Measurements from ENCODE around the gene MYO1B. TPM values are rescaled to one million over a fixed set of nuclear protein-coding genes. Genes with fewer than 3 reads are reported as not detected.

MYO1B gene
- 26.5 TPM for total RNA-seq
- 28.5 TPM for polyA plus RNA-seq
- long read RNA-seq, donor 1, result 0 reads
- long read RNA-seq, donor 2, full-length matches to known transcripts, result 2 of 2 reads
- long read RNA-seq, donor 2, partial matches to known transcripts, result 0 of 2 reads
- long read RNA-seq, donor 2, other reads (novel, unspliced or antisense), result 0 of 2 reads
- long read RNA-seq, donor 3, full-length matches to known transcripts, result 3 of 3 reads
- long read RNA-seq, donor 3, partial matches to known transcripts, result 0 of 3 reads
- long read RNA-seq, donor 3, other reads (novel, unspliced or antisense), result 0 of 3 reads
- long read RNA-seq, donor 4, full-length matches to known transcripts, result 1 of 1 reads
- long read RNA-seq, donor 4, partial matches to known transcripts, result 0 of 1 reads
- long read RNA-seq, donor 4, other reads (novel, unspliced or antisense), result 0 of 1 reads
- long read RNA-seq, donor 5, full-length matches to known transcripts, result 5 of 5 reads
- long read RNA-seq, donor 5, partial matches to known transcripts, result 0 of 5 reads
- long read RNA-seq, donor 5, other reads (novel, unspliced or antisense), result 0 of 5 reads
- long read RNA-seq, donor 6, full-length matches to known transcripts, result 3 of 3 reads
- long read RNA-seq, donor 6, partial matches to known transcripts, result 0 of 3 reads
- long read RNA-seq, donor 6, other reads (novel, unspliced or antisense), result 0 of 3 reads
- long read RNA-seq, donor 7, full-length matches to known transcripts, result 5 of 5 reads
- long read RNA-seq, donor 7, partial matches to known transcripts, result 0 of 5 reads
- long read RNA-seq, donor 7, other reads (novel, unspliced or antisense), result 0 of 5 reads
- long read RNA-seq, donor 8, partial matches to known transcripts, result 0 of 1 reads
- long read RNA-seq, donor 8, other reads (novel, unspliced or antisense), result 0 of 1 reads
- long read RNA-seq, donor 9, full-length matches to known transcripts, result 1 of 1 reads
- long read RNA-seq, donor 9, partial matches to known transcripts, result 0 of 1 reads
- long read RNA-seq, donor 9, other reads (novel, unspliced or antisense), result 0 of 1 reads
- long read RNA-seq, donor 10, full-length matches to known transcripts, result 3 of 3 reads
- long read RNA-seq, donor 10, partial matches to known transcripts, result 0 of 3 reads
- long read RNA-seq, donor 10, other reads (novel, unspliced or antisense), result 0 of 3 reads

GRCh38 chr2:191245046-191245868 lies at the start of gene MYO1B:
Gene MYO1B (plus strand): TSS chr2:191245404. CDS start chr2:191276896, 31,492 bp downstream.
- under 1% methylated on average over 112 of the region's 112 CpGs for WGBS
- H3K27me3 ChIP-seq (ENCODE audit: control insufficient read depth in 2 of 2, insufficient read depth in 1 of 2, low read length in 1 of 2), result peaks cover 0 to 4% of the 10 kb centered on the region in 2 donors
- peak in 8 of 9 donors; percentile 15 to 74 (median 48) for DNase-seq (ENCODE audit: low read depth in 6 of 9, low spot score in 9 of 9)
- peaks cover 3 to 17% of the 10 kb centered on the region in 2 donors for H3K4me1 ChIP-seq (ENCODE audit: control insufficient read depth in 2 of 2, insufficient read depth in 2 of 2, low read length in 2 of 2)
- H3K4me3 ChIP-seq (ENCODE audit: low read length in 2 of 2), result peak within 1 kb of the TSS; percentile 57 to 78
- no peaks in the 10 kb centered on the region for H3K36me3 ChIP-seq (ENCODE audit: control insufficient read depth in 2 of 2, insufficient read depth in 2 of 2, low read length in 1 of 2)
- no peaks in the 10 kb centered on the region for H3K9me3 ChIP-seq (ENCODE audit: control insufficient read depth in 2 of 2, insufficient read depth in 1 of 2, low read length in 1 of 2)
- H3K27ac ChIP-seq (ENCODE audit: low read depth in 1 of 2, low read length in 1 of 2), result peak within 1 kb of the TSS; percentile 27 to 64

GRCh38 chr2:191197096-191197495 lies 48.1 kb upstream of the MYO1B start:
- over 99% methylated on average over 3 of the region's 3 CpGs for WGBS
- H3K9me3 ChIP-seq (ENCODE audit: control insufficient read depth in 2 of 2, insufficient read depth in 1 of 2, low read length in 1 of 2), result no peaks in the 10 kb centered on the region
- H3K36me3 ChIP-seq (ENCODE audit: control insufficient read depth in 2 of 2, insufficient read depth in 2 of 2, low read length in 1 of 2), result no peaks in the 10 kb centered on the region
- no peaks in the 10 kb centered on the region for H3K27me3 ChIP-seq (ENCODE audit: control insufficient read depth in 2 of 2, insufficient read depth in 1 of 2, low read length in 1 of 2)
- H3K4me1 ChIP-seq (ENCODE audit: control insufficient read depth in 2 of 2, insufficient read depth in 2 of 2, low read length in 2 of 2), result peaks cover 27 to 30% of the 10 kb centered on the region in 2 donors
- DNase-seq (ENCODE audit: low read depth in 6 of 9, low spot score in 9 of 9), result no peak
- H3K4me3 ChIP-seq (ENCODE audit: low read length in 2 of 2), result no peak overlapping the region
- no peak overlapping the region for H3K27ac ChIP-seq (ENCODE audit: low read depth in 1 of 2, low read length in 1 of 2)

- no peaks in the 10 kb centered on the region for H3K27me3 ChIP-seq (ENCODE audit: control insufficient read depth in 2 of 2, insufficient read depth in 1 of 2, low read length in 1 of 2)
- WGBS, result 97% methylated on average over 4 of the region's 4 CpGs
- H3K4me3 ChIP-seq (ENCODE audit: low read length in 2 of 2), result no peak overlapping the region
Observed at GRCh38 chr2:191198271-191198670, 46.9 kb upstream of the MYO1B start.

GRCh38 chr2:191199929-191200512 lies 45.2 kb upstream of the MYO1B start:
- Histone ChIP-seq H3K27me3 (ENCODE audit: control insufficient read depth in 2 of 2, insufficient read depth in 1 of 2, low read length in 1 of 2) (no peaks in the 10 kb centered on the region), H3K27ac (ENCODE audit: low read depth in 1 of 2, low read length in 1 of 2) (no peak overlapping the region), H3K4me1 (ENCODE audit: control insufficient read depth in 2 of 2, insufficient read depth in 2 of 2, low read length in 2 of 2) (peaks cover 13 to 15% of the 10 kb centered on the region in 2 donors), H3K36me3 (ENCODE audit: control insufficient read depth in 2 of 2, insufficient read depth in 2 of 2, low read length in 1 of 2) (no peaks in the 10 kb centered on the region), H3K9me3 (ENCODE audit: control insufficient read depth in 2 of 2, insufficient read depth in 1 of 2, low read length in 1 of 2) (peaks cover 0 to 3% of the 10 kb centered on the region in 2 donors), H3K4me3 (ENCODE audit: low read length in 2 of 2) (no peak overlapping the region)
- no peak for DNase-seq (ENCODE audit: low read depth in 6 of 9, low spot score in 9 of 9)
- 98% methylated on average over 6 of the region's 6 CpGs for WGBS

More at GRCh38 chr2:191198271-191198670, 46.9 kb upstream of the MYO1B start:
- DNase-seq (ENCODE audit: low read depth in 6 of 9, low spot score in 9 of 9), result no peak
- H3K27ac ChIP-seq (ENCODE audit: low read depth in 1 of 2, low read length in 1 of 2), result no peak overlapping the region
- no peaks in the 10 kb centered on the region for H3K36me3 ChIP-seq (ENCODE audit: control insufficient read depth in 2 of 2, insufficient read depth in 2 of 2, low read length in 1 of 2)
- peaks cover 26 to 30% of the 10 kb centered on the region in 2 donors for H3K4me1 ChIP-seq (ENCODE audit: control insufficient read depth in 2 of 2, insufficient read depth in 2 of 2, low read length in 2 of 2)
- H3K9me3 ChIP-seq (ENCODE audit: control insufficient read depth in 2 of 2, insufficient read depth in 1 of 2, low read length in 1 of 2), result peaks cover 0 to 2% of the 10 kb centered on the region in 2 donors

- Histone ChIP-seq H3K9me3 (ENCODE audit: control insufficient read depth in 2 of 2, insufficient read depth in 1 of 2, low read length in 1 of 2) (peaks cover 0 to 3% of the 10 kb centered on the region in 2 donors), H3K36me3 (ENCODE audit: control insufficient read depth in 2 of 2, insufficient read depth in 2 of 2, low read length in 1 of 2) (no peaks in the 10 kb centered on the region), H3K27ac (ENCODE audit: low read depth in 1 of 2, low read length in 1 of 2) (no peak overlapping the region), H3K4me3 (ENCODE audit: low read length in 2 of 2) (no peak overlapping the region), H3K27me3 (ENCODE audit: control insufficient read depth in 2 of 2, insufficient read depth in 1 of 2, low read length in 1 of 2) (no peaks in the 10 kb centered on the region), H3K4me1 (ENCODE audit: control insufficient read depth in 2 of 2, insufficient read depth in 2 of 2, low read length in 2 of 2) (peaks cover 11 to 13% of the 10 kb centered on the region in 2 donors)
- 100% methylated on average over 1 of the region's 1 CpG for WGBS
- no peak for DNase-seq (ENCODE audit: low read depth in 6 of 9, low spot score in 9 of 9)
Observed at GRCh38 chr2:191200910-191201309, 44.3 kb upstream of the MYO1B start.

- Histone ChIP-seq H3K9me3 (ENCODE audit: control insufficient read depth in 2 of 2, insufficient read depth in 1 of 2, low read length in 1 of 2) (peaks cover 0 to 3% of the 10 kb centered on the region in 2 donors), H3K36me3 (ENCODE audit: control insufficient read depth in 2 of 2, insufficient read depth in 2 of 2, low read length in 1 of 2) (no peaks in the 10 kb centered on the region), H3K27me3 (ENCODE audit: control insufficient read depth in 2 of 2, insufficient read depth in 1 of 2, low read length in 1 of 2) (no peaks in the 10 kb centered on the region), H3K4me1 (ENCODE audit: control insufficient read depth in 2 of 2, insufficient read depth in 2 of 2, low read length in 2 of 2) (peaks cover 13 to 18% of the 10 kb centered on the region in 2 donors), H3K27ac (ENCODE audit: low read depth in 1 of 2, low read length in 1 of 2) (peak overlapping the region; percentile 46 to 71), H3K4me3 (ENCODE audit: low read length in 2 of 2) (no peak overlapping the region)
- DNase-seq (ENCODE audit: low read depth in 6 of 9, low spot score in 9 of 9), result no peak
- 91% methylated on average over 2 of the region's 2 CpGs for WGBS
Observed at GRCh38 chr2:191202209-191202721, 42.9 kb upstream of the MYO1B start.

GRCh38 chr2:191202881-191203397 lies 42.3 kb upstream of the MYO1B start:
- 26% methylated on average over 5 of the region's 5 CpGs for WGBS
- Histone ChIP-seq H3K9me3 (ENCODE audit: control insufficient read depth in 2 of 2, insufficient read depth in 1 of 2, low read length in 1 of 2) (peaks cover 0 to 3% of the 10 kb centered on the region in 2 donors), H3K27ac (ENCODE audit: low read depth in 1 of 2, low read length in 1 of 2) (peak overlapping the region; percentile 71 to 86), H3K27me3 (ENCODE audit: control insufficient read depth in 2 of 2, insufficient read depth in 1 of 2, low read length in 1 of 2) (no peaks in the 10 kb centered on the region), H3K4me3 (ENCODE audit: low read length in 2 of 2) (no peak overlapping the region), H3K4me1 (ENCODE audit: control insufficient read depth in 2 of 2, insufficient read depth in 2 of 2, low read length in 2 of 2) (peaks cover 9 to 18% of the 10 kb centered on the region in 2 donors), H3K36me3 (ENCODE audit: control insufficient read depth in 2 of 2, insufficient read depth in 2 of 2, low read length in 1 of 2) (no peaks in the 10 kb centered on the region)
- peak in 1 of 9 donors; percentile 40 for DNase-seq (ENCODE audit: low read depth in 6 of 9, low spot score in 9 of 9)

Data from thymus (tissue), 14 donors.